Activated CD8-positive, alpha-beta T cell treated with anti-CD3 and anti-CD28 coated beads for 36 hours (primary cell): ENCODE measurements around the gene OR51L1. TPM values are rescaled to one million over a fixed set of nuclear protein-coding genes. Genes with fewer than 3 reads are reported as not detected.

ENCODE experiments used
- ATAC-seq: fragments of 200-7000 bp; cut with Tn5 transposase; one replicate; pipeline ENCODE4 v1.10.0; 2021; ENCODE audit warnings: mild to moderate bottlenecking, moderate library complexity
- CTCF ChIA-PET: fragments of 350-600 bp; sonication (Branson Sonifier 250); formaldehyde crosslinking; loops from one replicate; lab custom pipeline; 2021; ENCODE audit warnings: antibody characterized with exemption; lab: Charles Lee
- POLR2A ChIA-PET: fragments of 350-600 bp; sonication (Branson Sonifier 250); formaldehyde crosslinking; loops from one replicate; lab custom pipeline; 2021; ENCODE audit warnings: antibody characterized with exemption; lab: Charles Lee
- DNase-seq: peaks from one replicate; pipeline ENCODE4 v3.0.0-alpha.2; 2020
- H3K27ac Mint-ChIP-seq: one replicate; pipeline ENCODE4 v1.8.0; 2021; ENCODE audit warnings: mild to moderate bottlenecking, mixed read lengths
- H3K27me3 Mint-ChIP-seq: one replicate; pipeline ENCODE4 v1.8.0; 2021; ENCODE audit warnings: mixed read lengths
- H3K36me3 Mint-ChIP-seq: one replicate; pipeline ENCODE4 v1.8.0; 2021; ENCODE audit warnings: low read depth, mixed read lengths
- H3K4me1 Mint-ChIP-seq: one replicate; pipeline ENCODE4 v1.8.0; 2021; ENCODE audit warnings: low read depth, mixed read lengths
- H3K4me3 Mint-ChIP-seq: one replicate; pipeline ENCODE4 v1.8.0; 2021; ENCODE audit warnings: mild to moderate bottlenecking, moderate library complexity, mixed read lengths
- H3K9me3 Mint-ChIP-seq: one replicate; pipeline ENCODE4 v1.8.0; 2021; ENCODE audit warnings: mixed read lengths
- intact Hi-C: fragments of 100-400 bp; cut with micrococcal nuclease; formaldehyde crosslinking; loops from one replicate; pipeline ENCODE4 v1.10.0; 2022
- total RNA-seq, 2 experiments: library from RNA; stranded (reverse); gene quantifications; one replicate each; pipeline ENCODE4 v1.2.3, GENCODE V29; 2021
- TF ChIP-seq, protein P1 (sequence below): fragments of 200-600 bp; IDR thresholded peaks from one replicate; pipeline ENCODE4 v1.8.0; 2022; ENCODE audit warnings: antibody characterized with exemption, mild to moderate bottlenecking

Gene OR51L1
- total RNA-seq, 2 experiments from 2014 or later, result not detected

DNA sequence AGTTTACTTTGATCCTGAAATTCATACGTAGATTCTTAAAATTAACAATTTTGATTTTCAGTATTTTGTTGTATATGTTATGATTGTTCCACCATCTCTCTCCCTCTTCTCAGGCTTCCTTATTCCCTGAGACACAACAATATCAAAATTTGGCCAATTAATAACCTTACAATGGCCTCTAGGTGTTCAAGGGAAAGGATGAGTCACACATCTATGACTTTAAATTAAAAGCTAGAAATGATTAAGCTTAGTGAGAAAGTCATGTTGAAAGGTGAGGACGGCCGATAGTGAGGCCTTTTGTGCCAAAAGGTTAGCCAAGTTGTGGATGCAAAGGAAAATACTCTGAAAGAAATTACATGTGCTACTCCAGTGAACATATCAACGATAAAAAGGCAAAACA lies 46.2 kb downstream of the OR51L1 start:
- intact Hi-C loops, result no loop called here
- Mint-ChIP-seq H3K4me1 (no peaks in the 10 kb centered on the region), H3K36me3 (no peaks in the 10 kb centered on the region), H3K27ac (no peak overlapping the region), H3K4me3 (no peak overlapping the region), H3K27me3 (no peaks in the 10 kb centered on the region), H3K9me3 (no peaks in the 10 kb centered on the region)
- TF ChIP-seq, protein P1, sequence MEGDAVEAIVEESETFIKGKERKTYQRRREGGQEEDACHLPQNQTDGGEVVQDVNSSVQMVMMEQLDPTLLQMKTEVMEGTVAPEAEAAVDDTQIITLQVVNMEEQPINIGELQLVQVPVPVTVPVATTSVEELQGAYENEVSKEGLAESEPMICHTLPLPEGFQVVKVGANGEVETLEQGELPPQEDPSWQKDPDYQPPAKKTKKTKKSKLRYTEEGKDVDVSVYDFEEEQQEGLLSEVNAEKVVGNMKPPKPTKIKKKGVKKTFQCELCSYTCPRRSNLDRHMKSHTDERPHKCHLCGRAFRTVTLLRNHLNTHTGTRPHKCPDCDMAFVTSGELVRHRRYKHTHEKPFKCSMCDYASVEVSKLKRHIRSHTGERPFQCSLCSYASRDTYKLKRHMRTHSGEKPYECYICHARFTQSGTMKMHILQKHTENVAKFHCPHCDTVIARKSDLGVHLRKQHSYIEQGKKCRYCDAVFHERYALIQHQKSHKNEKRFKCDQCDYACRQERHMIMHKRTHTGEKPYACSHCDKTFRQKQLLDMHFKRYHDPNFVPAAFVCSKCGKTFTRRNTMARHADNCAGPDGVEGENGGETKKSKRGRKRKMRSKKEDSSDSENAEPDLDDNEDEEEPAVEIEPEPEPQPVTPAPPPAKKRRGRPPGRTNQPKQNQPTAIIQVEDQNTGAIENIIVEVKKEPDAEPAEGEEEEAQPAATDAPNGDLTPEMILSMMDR, result no peak
- POLR2A ChIA-PET, result no interaction called here
- CTCF ChIA-PET, result no interaction called here
- DNase-seq, result no peak
- no peak for ATAC-seq

DNA sequence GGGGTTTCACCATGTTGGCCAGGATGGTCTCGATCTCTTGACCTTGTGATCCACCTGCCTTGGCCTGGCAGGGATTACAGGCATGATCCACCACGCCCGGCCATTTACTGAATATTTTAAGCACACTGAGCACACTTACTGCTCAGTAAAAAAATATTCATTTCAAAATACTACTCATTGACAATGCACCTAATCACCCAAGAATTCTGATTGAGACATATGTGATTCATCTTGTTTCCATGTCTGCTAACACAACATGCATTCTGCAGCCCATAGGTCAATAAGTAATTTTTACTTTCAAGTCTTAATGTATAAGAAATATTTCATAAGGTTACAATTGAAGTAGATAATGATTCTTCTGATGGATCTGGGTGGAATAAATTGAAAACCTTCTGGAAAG lies 47.4 kb downstream of the OR51L1 start:
- Mint-ChIP-seq H3K36me3 (no peaks in the 10 kb centered on the region), H3K4me3 (no peak overlapping the region), H3K27ac (no peak overlapping the region), H3K27me3 (no peaks in the 10 kb centered on the region), H3K4me1 (no peaks in the 10 kb centered on the region), H3K9me3 (no peaks in the 10 kb centered on the region)
- CTCF ChIA-PET, result no interaction called here
- DNase-seq (no peak), ATAC-seq (no peak)
- intact Hi-C loops, result no loop called here
- POLR2A ChIA-PET, result no interaction called here
- TF ChIP-seq, protein P1, result no peak

- Mint-ChIP-seq H3K4me3 (no peak overlapping the region), H3K27me3 (no peaks in the 10 kb centered on the region)
Observed at GRCh38 chr11:5043380-5043779, 48.7 kb downstream of the OR51L1 start.

DNA sequence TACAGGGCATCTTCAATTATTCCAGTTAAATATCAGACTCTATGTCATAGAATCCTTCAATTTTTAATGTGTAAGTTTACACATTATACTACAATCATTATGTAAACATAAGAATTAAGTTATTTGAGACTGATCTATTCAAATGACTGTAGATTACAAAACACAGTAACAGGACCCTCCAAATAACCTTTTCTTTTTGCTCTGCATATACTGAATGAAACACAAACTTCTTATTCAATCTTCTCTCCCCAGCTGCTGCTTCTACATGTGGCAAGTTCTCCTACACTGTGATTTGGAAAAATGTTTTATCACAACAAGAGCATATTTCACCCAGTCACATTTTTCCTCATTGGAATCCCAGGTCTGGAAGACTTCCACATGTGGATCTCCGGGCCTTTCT lies 51.6 kb downstream of the OR51L1 start, which contains the start of gene OR52J3:
OR52J3 (plus strand) TSS at position 301 of the 400 bp plus-strand sequence; CDS start at position 301, 0 bp downstream.
- Mint-ChIP-seq H3K4me1 (no peaks in the 10 kb centered on the region), H3K36me3 (no peaks in the 10 kb centered on the region), H3K9me3 (no peaks in the 10 kb centered on the region), H3K4me3 (no peak within 1 kb of the TSS), H3K27ac (no peak within 1 kb of the TSS), H3K27me3 (peaks cover 3% of the 10 kb centered on the region)
- DNase-seq (no peak), ATAC-seq (no peak)
- intact Hi-C loops, result no loop called here
- ChIA-PET CTCF (no interaction called here), POLR2A (no interaction called here)
- TF ChIP-seq, protein P1, result no peak

More at GRCh38 chr11:5043380-5043779, 48.7 kb downstream of the OR51L1 start:
- Mint-ChIP-seq H3K36me3 (no peaks in the 10 kb centered on the region), H3K9me3 (no peaks in the 10 kb centered on the region), H3K4me1 (no peaks in the 10 kb centered on the region), H3K27ac (no peak overlapping the region)
- TF ChIP-seq, protein P1, result no peak
- intact Hi-C loops, result no loop called here
- ATAC-seq (no peak), DNase-seq (no peak)
- POLR2A ChIA-PET, result no interaction called here
- CTCF ChIA-PET, result no interaction called here

DNA sequence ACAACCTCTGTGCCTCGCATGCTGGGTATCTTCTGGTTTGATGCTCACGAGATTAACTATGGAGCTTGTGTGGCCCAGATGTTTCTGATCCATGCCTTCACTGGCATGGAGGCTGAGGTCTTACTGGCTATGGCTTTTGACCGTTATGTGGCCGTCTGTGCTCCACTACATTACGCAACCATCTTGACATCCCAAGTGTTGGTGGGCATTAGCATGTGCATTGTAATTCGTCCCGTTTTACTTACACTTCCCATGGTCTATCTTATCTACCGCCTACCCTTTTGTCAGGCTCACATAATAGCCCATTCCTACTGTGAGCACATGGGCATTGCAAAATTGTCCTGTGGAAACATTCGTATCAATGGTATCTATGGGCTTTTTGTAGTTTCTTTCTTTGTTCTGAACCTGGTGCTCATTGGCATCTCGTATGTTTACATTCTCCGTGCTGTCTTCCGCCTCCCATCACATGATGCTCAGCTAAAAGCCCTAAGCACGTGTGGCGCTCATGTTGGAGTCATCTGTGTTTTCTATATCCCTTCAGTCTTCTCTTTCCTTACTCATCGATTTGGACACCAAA lies 52.2 kb downstream of the OR51L1 start:
- Mint-ChIP-seq H3K36me3 (no peaks in the 10 kb centered on the region), H3K9me3 (no peaks in the 10 kb centered on the region), H3K27me3 (peaks cover 3% of the 10 kb centered on the region), H3K27ac (no peak overlapping the region), H3K4me3 (no peak overlapping the region), H3K4me1 (no peaks in the 10 kb centered on the region)
- CTCF ChIA-PET, result no interaction called here
- ATAC-seq (no peak), DNase-seq (no peak)
- TF ChIP-seq, protein P1, result no peak
- POLR2A ChIA-PET, result no interaction called here
- intact Hi-C loops, result no loop called here

Other genes with a start within 250 kb of the OR51L1 start
- not detected for gene OR51F1, start 224.9 kb upstream of the OR51L1 start, total RNA-seq
- not detected for gene OR52R1, start 190.5 kb upstream of the OR51L1 start, total RNA-seq
- gene OR51F2, start 173.5 kb upstream of the OR51L1 start, total RNA-seq, result not detected
- gene OR51S1, start 145.6 kb upstream of the OR51L1 start, total RNA-seq, result not detected
- not detected for gene OR51T1, start 113.0 kb upstream of the OR51L1 start, total RNA-seq
- gene OR51A7, start 91.1 kb upstream of the OR51L1 start, total RNA-seq, result not detected
- gene OR51G2, start 75.5 kb upstream of the OR51L1 start, total RNA-seq, result not detected
- gene OR51G1, start 70.5 kb upstream of the OR51L1 start, total RNA-seq, result not detected
- gene OR51A4, start 47.2 kb upstream of the OR51L1 start, total RNA-seq, result not detected
- gene OR51A2, start 39.1 kb upstream of the OR51L1 start, total RNA-seq, result not detected
- gene OR52J3, start 51.7 kb downstream of the OR51L1 start, total RNA-seq, result not detected
- not detected for gene OR52E2, start 64.8 kb downstream of the OR51L1 start, total RNA-seq
- not detected for gene OR52E1, start 74.7 kb downstream of the OR51L1 start, total RNA-seq
- gene OR52A5, start 143.5 kb downstream of the OR51L1 start, total RNA-seq, result not detected
- not detected for gene OR52A1, start 159.9 kb downstream of the OR51L1 start, total RNA-seq
- not detected for gene OR51V1, start 205.8 kb downstream of the OR51L1 start, total RNA-seq
- not detected for gene HBB, start 232.2 kb downstream of the OR51L1 start, total RNA-seq
- gene HBD, start 239.6 kb downstream of the OR51L1 start, total RNA-seq, result not detected